Mammary epithelial cell (primary cell): ENCODE results near the gene NKPD1.

Source experiments
- CTCF ChIP-seq, 2 donors: IDR thresholded peaks in 1 of 2; conservative IDR thresholded peaks in 1 of 2; 2 replicates each; pipeline ENCODE4 v1.5.1; 2011 to 2012; ENCODE audit warnings: inconsistent platforms in 2 of 2, low read length in 2 of 2, mild to moderate bottlenecking in 2 of 2, control low read depth in 1 of 2, low read depth in 1 of 2; ENCODE audit not compliant: insufficient read depth in 1 of 2; ENCODE audit errors: extremely low read depth in 1 of 2
- EZH2 ChIP-seq: IDR thresholded peaks from 2 replicates; pipeline ENCODE4 v1.6.1; 2012; ENCODE audit warnings: low read length, inconsistent platforms, borderline replicate concordance

GRCh38 chr19:45119582-45119981 is 41.2 kb downstream of the NKPD1 start:
- no peak for TF ChIP-seq EZH2
- TF ChIP-seq CTCF (conservative IDR thresholded peaks at IDR 0.05 in 1 of 2, IDR thresholded peaks at IDR 0.05 in 1 of 2; ENCODE audit: extremely low read depth in 1 of 2, insufficient read depth in 1 of 2, low read depth in 1 of 2, low read length in 2 of 2), result no peak
